Stimulated activated CD8-positive, alpha-beta memory T cell treated with anti-CD3 and anti-CD28 coated beads, Interleukin-7, amount 100 ng/mL, for 24 hours (primary cell): ENCODE data around the gene KCNJ9.

Experiments used
- DNase-seq: peaks from one replicate; pipeline ENCODE4 v3.0.0-alpha.2; 2020; ENCODE audit warnings: low read depth

The KCNJ9 gene

DNA sequence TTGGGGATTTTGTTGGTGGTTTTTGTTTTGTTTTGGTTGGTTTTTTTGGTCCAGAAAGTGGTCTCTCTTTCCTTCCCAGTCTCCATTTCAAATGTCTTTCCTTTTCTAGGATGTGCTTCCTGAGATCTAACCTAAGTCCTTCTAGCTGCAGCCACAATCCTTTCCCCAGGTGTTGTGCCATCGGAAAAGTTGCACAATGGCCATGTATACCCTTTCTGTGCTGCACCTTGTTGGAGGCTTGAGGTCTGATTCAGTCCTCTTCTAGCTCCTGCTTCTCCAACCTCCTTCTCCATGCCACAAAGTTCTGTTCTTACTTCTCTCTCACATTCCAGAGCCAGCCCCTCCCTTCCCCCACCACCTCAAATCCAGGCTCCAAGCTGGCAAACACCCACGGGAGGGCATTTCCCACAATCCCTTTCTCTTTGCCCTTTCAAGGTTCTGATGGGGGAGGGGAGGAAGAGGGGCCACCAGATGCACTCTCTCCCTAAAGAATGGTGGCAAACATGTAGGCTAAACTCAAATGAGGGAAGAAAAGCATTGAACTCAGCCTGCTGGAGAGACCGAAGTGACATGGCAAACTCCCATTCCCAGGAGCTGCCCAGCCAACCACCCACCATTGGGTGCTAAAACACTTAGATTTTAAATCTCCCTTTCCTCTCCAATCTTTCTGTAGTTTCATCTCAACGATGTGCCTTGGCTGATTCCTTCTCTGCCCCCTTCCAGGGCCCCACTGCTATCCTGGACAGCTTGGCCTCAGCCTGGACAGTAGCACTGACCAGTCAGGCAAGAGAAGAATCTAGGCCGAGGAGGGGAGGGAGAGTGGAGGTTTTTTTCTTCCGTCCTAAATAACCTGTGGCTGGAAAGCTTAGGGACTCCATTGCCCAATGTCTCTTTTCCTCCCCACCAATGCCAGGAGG is 14.3 kb upstream of the KCNJ9 start:
- no peak for DNase-seq

DNA sequence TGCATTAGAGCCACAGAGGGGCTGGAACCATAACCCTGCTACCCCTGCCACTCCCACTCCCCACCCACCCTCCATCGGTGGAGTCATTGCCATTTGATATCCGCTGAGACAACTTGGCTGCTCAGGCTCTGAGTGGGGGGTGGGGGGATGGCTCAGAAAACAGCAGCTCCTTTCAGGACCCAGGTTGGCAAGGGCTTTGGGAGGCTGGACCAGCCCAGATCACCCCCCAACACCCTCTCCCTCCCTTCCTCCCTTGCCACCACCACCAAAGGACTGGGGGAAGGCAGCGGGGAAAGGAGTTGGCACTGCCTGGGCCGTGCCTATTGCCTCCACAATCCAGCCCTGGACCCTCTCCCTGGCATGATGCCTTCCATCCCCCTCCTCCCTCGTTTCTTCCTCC is 13.1 kb upstream of the KCNJ9 start:
- no peak for DNase-seq

DNA sequence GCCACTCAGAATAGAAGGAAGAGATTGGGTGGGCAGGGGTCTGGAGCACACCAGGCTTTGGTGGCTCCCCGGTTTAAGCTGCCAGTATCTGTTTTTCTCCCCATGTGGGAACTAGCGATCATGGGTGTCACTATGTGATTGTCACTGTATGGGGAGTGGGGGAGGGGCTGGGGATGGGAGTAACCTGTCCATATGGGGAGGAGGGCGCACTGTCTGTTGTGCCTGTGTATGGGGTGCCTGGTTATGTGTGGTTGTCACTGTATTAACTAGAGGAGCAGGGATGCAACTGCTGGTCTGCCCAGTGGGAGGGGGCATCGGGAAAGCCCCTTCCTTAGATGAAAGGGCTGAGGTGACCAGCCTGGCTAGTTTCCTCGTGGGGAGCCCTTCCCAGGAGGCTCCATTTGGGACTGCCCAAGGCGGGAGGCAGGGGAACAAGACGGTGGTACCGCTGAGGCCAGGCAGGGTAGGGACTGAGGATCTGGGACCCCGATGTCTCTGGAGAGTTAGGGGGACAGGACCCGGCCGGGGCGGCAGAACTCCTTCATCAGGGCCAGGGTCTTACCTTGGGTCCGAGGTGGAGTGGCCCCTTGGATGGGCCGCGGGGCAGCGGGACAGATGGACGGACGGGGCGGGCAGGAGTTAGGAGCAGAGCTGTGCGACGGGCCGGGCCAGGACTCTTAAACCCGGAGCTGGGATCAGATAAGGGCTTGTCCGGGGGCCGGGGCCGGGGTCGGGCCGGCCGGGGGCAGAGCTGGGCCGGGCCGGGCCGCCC is 11.7 kb upstream of the KCNJ9 start, which contains the start of gene KCNJ10:
TSS of gene KCNJ10 (minus strand) at position 701 of the 772 bp plus-strand sequence. CDS start 27,628 bp downstream, outside the sequence.
- DNase-seq, result no peak

DNA sequence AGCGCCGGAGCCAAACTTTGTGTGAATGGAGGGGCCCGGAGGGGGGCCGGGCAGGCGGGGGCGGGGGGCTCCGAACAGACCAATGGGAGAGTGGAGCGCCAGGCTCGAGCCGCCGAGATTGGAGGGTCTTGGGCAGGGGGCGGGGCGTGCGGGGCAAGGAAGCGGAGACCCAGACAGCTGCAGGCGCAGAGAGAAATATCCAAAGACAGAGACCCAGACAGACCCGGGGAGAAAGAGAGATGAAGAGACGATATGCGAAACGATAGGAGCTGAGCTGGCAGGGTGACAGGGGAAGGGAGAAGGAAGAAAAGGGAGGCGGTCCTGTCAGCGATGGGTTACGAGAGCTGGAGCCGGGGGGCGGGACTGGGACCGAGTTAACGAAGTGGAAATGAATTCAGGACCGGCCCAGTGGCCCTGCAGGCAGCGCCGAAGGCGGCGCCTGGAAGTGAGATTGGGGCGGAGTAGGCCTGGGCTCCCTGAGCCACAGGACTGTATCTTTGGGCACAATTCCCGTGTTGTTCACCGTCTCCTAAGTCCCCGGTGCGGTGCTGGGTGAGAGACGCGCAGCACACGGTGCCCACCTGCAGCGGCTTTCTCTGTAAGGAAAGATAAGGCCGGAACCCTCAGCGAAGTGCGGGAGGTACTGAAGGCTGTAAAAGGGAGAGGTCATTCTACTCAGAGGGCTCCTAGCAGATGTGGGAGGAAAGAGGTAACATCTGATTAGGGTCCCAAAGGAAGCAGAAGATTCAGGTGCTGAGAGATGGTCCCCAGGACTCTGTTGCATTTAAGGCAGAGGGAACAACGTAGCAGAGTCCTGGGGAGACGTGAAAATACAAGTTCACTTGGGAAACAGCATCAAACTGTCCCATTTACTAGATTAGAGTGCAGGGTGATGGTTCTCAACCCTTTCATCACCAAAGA is 10.8 kb upstream of the KCNJ9 start:
- peak; percentile 47 for DNase-seq

DNA sequence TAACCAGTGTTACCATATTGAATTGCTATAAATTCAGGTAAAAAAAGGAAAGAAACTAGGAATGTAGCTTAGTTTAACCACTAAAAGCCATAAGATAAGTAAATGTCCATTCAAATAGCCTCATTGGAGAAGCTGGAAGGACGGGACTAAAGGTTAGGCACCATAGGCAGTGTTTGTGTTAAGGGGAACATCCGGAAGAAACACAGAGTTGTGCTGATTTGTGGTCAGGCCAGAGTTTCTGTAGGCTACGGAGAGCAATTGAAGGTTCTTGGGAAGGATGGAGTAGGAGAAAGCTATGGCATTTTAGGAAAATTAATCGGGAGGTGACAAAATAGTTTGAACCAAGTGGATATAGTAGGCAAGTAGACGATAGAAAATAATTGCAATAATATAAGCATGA is 10.0 kb upstream of the KCNJ9 start:
- DNase-seq, result no peak

DNA sequence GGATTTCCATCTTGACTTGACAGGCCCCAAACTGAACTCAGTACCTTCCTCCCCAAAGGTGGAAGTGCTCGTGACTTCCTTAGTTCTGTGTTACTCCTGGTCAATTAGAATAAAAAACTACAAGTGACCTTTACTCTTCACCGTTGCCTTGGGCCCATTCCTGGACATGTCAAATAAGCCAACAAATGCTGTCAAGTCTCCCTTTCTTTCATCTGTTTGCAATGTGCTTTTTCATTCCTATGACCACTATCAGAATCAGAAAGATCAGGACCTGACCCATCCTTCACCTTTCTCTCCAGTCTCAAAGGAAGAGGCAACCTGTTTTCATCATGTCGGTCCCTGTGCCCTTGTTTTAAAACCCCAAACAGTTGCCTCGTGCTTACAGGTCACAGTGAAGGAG is 6.5 kb upstream of the KCNJ9 start:
- no peak for DNase-seq

DNA sequence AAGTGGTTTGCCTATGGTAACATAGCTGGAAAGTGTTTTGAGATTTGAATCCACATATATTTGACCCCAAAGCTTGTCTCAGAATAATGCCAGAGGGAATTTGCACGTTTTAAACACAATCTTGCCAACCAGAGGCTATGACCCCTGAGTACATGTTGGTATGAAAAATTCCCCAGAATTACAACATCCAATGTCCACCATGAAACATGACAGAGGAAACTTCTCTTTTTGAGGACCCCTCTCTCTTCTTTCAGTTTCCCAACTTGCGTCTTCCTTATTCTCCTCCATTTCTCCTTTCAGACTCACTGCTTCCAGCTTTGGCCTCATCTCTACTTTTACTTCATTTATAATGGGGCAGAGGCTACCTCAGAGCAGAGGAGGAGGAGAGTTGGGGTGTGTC is 5.5 kb upstream of the KCNJ9 start:
- DNase-seq, result no peak

DNA sequence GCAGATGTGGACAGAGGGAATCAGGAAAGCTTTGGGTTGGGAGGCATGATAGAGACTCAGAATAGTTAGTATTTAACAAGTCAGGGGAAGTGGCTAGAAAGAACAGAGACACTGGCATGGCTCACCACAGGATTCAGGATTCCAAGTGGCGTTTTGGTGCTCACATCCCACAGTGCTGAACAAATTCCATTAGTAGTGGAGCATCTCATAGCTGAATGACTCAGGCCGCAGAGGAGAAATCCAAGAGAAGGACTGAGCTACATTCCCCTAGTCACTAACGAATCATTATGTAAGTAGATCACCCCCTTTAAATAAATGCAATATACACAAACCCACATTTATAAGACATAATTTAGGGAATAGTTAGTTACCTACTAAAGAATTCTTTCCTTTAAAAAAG is 5.0 kb upstream of the KCNJ9 start:
- DNase-seq, result no peak

DNA sequence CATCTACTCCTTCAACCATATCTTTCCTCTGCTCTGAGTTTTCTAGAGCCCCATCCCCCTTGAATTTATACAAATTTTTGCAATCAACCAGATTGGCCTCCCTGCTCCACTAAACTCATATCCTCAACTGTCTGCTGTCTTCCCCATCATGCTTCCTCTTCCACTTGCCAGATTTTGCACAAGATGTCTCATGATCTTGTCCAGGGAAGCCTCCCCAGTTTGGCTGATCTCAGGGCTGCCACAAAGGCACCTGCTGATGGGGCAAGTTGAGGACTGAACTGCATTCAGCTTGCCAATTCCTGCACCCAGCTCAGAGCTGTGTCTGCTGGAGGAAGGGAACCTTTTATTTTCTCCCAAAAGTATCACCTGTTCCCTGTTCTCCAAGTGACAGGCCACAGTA is 3.9 kb upstream of the KCNJ9 start:
- DNase-seq, result no peak

DNA sequence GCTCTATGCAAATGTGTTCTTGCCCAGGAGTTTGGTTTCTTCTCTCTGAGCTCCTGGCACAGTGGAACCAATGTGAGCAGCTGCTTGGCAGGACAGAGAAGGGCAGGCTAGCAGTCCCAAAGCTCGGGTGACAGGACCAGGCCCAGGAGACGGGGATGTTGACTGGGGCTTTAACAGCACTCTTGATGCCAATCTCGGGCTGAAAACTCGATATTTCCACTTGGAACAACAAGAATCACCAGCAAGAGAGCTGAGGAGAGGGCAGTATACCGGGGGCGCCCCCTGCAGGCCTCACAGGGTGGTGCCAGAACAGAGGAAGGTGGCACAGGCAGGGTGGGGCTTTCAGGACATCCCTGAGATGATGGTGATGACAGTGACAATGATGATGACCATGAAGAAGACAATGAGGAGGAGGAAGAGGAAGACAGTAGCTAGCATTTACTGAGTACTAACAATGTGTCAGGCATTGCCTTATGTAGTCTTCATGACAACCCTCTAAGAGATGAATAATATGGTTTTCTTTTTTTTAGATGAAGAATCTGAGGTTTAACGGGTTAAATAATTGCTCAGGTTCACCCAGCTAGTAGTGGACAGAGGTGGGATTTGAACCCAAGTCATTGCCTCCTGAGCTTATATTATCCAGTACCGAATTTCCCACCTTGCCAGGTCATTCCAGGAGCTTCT is 2.7 kb upstream of the KCNJ9 start:
- no peak for DNase-seq

DNA sequence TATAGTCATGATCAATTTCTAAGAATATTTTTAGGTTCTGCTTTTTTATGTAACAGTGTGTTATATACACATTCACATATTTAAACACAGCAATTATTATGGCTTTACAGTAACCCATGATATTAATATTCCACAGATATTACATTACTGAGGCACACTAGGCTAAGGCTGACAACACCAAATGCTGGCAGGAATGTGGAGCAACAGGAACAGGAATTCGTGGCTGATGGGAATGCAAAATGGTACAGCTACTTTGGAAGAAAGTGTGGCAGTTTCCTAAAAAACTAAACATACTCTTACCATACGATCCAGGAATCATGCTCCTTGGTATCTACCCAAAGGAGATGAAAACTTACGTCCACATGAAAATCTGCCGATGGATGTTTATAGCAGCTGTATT is 1.9 kb upstream of the KCNJ9 start:
- no peak for DNase-seq

DNA sequence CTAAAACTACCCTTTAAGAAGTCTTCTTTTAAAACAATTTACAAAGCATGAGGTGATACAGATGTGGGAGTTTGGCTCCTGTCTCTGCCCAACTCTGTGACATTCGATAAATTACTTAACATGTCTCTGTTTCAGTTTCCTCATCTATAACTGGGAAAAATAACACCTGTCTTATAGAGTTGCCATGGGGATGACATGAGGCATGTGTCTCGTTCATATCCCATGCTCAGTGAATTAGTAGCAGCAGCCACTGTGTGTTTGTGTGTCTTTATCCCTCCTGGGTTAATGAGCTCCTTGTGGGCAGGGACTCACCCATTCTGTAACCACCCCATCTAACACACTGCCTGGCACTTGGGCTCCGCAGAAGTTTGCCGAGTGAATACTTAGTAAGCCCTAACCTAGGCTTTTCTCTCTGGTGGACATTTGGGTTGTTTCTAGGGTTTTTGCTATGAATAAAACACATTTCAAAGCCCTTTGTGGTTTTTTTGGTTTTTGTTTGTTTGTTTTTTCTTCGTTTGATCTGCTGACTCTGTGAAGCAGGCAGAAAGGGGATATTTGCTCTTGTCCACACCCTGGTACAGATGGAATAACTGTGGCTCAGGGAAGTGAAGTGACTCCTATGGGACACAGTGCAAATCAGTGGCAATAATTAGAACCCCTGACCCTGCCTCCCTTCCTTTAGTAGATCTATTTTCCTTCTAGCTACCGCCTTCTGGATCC is 797 bp upstream of the KCNJ9 start:
- DNase-seq, result no peak

DNA sequence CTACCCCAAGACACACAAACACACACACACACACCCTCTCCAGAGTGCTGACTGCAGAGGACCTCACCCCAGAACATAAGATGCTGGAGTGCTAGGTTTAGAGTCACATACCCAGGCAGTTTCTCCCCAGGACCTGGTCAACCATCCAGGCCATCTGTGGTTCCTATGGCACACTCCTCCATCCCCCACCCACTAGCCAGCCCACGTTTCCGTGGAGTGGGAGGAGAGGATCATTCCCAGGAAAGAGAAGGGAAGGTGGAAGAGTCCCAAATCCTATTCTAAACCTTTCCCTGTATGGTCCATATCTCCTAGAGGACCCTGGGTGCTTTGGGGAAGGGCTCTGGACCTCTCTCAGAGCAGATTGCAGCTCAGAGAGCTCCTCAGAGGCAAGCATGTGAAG is 1.1 kb downstream of the KCNJ9 start:
- DNase-seq, result no peak

DNA sequence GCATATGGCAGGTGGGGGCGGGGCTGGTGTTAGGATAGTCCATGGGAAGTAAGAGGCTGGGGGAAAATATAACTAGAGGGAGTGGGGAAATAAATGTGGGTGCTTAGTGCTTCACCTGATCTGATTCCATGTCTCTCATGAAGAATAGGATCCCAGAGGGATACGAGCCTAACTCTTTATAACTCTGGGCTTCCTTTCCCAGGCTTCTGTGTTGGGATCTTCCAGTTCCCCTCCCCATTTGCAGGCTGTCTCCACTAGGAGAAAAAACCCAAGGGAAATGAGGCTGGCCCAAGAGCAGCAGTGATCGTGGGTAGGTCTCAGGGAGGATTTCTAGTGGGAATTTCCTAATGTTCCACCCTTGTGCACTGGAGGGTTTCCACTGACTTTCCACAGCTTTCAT is 1.6 kb downstream of the KCNJ9 start:
- no peak for DNase-seq

DNA sequence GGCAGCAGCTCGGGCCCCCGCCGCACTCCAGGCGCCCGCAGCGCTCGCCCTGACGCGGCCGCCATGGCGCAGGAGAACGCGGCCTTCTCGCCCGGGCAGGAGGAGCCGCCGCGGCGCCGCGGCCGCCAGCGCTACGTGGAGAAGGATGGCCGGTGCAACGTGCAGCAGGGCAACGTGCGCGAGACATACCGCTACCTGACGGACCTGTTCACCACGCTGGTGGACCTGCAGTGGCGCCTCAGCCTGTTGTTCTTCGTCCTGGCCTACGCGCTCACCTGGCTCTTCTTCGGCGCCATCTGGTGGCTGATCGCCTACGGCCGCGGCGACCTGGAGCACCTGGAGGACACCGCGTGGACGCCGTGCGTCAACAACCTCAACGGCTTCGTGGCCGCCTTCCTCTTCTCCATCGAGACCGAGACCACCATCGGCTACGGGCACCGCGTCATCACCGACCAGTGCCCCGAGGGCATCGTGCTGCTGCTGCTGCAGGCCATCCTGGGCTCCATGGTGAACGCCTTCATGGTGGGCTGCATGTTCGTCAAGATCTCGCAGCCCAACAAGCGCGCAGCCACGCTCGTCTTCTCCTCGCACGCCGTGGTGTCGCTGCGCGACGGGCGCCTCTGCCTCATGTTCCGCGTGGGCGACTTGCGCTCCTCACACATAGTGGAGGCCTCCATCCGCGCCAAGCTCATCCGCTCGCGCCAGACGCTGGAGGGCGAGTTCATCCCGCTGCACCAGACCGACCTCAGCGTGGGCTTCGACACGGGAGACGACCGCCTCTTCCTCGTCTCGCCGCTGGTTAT is 2.8 kb downstream of the KCNJ9 start:
- peak; percentile 36 for DNase-seq

DNA sequence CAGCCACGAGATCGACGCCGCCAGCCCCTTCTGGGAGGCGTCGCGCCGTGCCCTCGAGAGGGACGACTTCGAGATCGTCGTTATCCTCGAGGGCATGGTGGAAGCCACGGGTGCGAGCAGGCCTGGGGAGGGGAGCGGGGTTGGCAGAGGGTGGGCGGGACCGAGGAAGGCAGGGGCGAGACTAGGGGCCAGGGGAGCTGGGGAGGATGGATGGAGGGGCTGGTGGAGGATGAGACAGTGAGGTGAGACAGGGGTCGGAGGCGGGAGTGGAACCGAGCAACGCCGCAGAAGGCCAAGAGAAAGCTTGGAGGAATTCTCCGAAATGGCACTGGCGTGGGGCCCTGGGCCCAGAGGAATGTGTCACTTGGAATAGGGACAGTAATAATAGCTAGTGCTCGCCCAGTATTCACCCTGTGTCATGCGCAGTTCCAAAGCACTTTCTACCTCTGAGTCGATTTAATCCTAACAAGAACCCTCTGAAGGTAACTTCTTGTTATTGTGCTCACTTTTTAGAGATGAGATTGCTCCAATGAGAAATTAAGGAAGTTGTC is 3.5 kb downstream of the KCNJ9 start:
- DNase-seq, result no peak

DNA sequence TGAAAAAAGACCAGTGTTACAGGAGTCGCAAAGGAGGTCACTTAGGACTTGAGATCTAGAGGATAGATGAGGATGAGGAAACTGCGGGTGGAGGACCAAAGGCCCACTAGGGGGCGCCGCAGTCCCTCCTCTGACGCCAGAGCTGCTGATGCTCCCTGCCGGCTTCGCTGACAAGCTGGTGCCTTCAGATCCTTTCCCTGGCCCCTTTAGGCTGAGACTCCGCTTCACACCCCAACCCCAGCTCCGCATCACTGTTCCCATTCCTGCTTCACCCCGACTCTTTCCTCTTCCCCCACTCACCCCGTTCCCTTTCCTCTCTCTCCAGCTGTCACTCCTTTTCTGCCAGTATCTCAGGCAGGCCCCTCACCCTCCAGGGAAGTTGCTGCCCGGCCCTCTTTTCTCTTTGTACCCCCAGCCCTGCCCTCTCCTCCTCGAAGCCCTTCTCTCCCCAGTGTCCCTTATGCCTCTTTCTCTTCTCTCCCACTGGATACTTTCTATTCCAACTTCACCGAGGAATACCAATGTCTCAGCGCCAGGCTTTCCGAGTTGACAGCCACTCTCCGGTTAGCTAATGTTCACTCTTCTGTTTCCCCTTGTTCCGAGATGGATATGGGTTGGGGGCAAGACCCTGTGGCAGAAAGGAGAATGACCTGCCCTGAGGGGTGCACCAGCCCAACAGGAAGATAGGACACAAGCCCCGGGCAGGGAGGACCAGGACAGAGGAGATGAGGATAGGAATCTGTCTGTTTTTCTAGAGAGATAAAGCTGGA is 4.5 kb downstream of the KCNJ9 start:
- peak; percentile 53 for DNase-seq

DNA sequence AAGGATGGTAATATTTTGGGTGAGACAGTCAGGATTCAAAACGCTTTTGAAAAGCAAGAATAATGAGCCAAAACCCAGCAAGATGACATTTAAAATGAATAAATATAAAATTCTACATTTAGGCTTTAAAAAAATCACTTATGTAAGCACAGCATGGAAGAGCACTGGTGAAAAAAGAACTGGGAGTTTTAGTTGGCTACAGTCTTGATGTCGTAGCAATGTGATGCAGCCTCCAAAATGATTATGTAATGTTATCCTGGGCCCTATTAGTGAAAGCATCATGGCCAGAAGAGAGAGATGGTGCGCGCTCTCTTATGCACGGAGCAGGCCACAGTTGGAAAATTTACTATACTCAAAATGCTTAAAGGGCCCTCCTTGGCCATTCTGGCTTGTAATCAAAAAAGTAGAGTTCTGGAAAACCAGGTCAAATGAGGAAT is 5.1 kb downstream of the KCNJ9 start:
- DNase-seq, result no peak

DNA sequence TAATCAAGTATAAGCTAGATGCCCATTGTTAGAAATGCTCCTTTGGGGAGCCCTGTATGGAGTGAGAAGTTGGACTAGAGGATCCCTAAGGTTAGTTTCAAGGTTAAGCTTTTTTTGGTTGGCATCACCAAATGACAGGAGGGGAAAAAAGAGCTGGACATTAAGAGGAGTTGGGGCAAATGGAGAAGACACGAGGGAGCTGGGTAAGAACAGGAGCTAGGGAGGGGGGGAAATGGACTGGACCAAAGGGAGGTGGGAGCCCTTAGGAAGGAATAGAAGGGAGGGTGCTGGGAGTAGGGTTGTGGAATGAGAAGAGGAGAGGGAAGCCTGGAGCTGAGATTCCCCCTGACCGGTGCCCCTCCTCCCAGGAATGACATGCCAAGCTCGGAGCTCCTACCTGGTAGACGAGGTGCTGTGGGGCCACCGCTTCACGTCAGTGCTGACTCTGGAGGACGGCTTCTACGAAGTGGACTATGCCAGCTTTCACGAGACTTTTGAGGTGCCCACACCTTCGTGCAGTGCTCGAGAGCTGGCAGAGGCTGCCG is 5.9 kb downstream of the KCNJ9 start:
- DNase-seq, result no peak
